Peyer's patch (tissue), 4 donors: ENCODE data around the gene PSMB11.

Experiments
- POLR2A ChIP-seq, 2 donors: fragments of 450-650 bp; IDR thresholded peaks; one replicate each; pipeline ENCODE4 v1.5.1; 2017; ENCODE audit warnings: antibody characterized with exemption in 2 of 2, mild to moderate bottlenecking in 2 of 2, moderate library complexity in 2 of 2
- TF ChIP-seq, protein P1 (sequence below), 6 experiments: fragments of 450-650 bp in 4 of 6; fragments of 200-600 bp in 2 of 6; sonication (generic) in 1 of 6; IDR thresholded peaks; one replicate each; pipeline ENCODE4 v1.5.1; 2017 to 2019; ENCODE audit warnings: antibody characterized with exemption in 6 of 6, mild to moderate bottlenecking in 3 of 6, moderate library complexity in 1 of 6

DNA sequence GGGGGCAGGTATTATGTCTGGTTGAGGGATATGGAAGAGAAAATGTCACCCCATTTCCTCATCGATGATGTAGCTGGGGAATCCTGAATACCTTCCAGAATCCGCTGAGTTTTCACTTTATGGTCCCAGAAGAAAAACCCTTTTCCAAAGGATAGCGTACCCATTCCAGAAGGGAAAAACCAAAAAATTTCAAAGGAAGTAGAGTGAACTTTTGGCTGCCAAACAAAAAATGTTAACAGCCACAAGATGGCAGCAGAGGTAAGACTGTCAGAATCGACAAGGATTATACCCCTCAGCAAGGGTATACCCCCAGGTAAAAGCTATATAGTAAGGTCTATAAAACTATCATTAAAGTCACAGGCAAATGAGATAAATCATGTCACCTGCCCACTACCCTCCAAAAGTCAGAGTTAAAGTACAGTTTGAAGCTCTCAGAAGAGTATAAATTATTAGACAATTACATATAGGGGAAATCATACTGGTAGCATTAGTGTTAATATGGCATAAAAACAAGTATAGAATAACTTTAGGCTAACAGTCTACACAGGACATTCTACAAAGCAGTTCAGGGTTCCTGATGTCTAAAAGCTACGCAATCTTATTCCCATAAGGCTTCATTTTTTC, 34.9 kb downstream of the PSMB11 start:
- TF ChIP-seq POLR2A (IDR thresholded peaks at IDR 0.05), result no peak
- TF ChIP-seq, protein P1, sequence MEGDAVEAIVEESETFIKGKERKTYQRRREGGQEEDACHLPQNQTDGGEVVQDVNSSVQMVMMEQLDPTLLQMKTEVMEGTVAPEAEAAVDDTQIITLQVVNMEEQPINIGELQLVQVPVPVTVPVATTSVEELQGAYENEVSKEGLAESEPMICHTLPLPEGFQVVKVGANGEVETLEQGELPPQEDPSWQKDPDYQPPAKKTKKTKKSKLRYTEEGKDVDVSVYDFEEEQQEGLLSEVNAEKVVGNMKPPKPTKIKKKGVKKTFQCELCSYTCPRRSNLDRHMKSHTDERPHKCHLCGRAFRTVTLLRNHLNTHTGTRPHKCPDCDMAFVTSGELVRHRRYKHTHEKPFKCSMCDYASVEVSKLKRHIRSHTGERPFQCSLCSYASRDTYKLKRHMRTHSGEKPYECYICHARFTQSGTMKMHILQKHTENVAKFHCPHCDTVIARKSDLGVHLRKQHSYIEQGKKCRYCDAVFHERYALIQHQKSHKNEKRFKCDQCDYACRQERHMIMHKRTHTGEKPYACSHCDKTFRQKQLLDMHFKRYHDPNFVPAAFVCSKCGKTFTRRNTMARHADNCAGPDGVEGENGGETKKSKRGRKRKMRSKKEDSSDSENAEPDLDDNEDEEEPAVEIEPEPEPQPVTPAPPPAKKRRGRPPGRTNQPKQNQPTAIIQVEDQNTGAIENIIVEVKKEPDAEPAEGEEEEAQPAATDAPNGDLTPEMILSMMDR (IDR thresholded peaks at IDR 0.05), result peak; percentile 18 to 61 (median 50)
